ENCODE data around the gene CHCHD4. TPM values are rescaled to one million over a fixed set of nuclear protein-coding genes. Genes with fewer than 3 reads are reported as not detected.

CHCHD4 gene
- total RNA-seq, 2 experiments from 2014 or later = 27.6 to 30.2 TPM

GRCh38 chr3:14127516-14128161 is 3.0 kb upstream of the CHCHD4 start:
- POLR2A ChIA-PET = interaction anchor here (1.1 to 1.5 kb wide), 2 partner anchors 14 to 47 kb away, joined by 3 to 4 read pairs; no protein-coding TSS in a partner anchor
- ATAC-seq = no peak
- intact Hi-C loops (cut with micrococcal nuclease) = loop anchor here (5.0 kb wide), 1 partner anchor 230 kb away; no protein-coding TSS in a partner anchor
- CTCF ChIA-PET = no interaction called here
- Mint-ChIP-seq H3K27me3 (no peaks in the 10 kb centered on the region), H3K4me3 (no peak overlapping the region), H3K9me3 (no peaks in the 10 kb centered on the region), H3K27ac (no peak overlapping the region), H3K4me1 (ENCODE audit: low read depth) (peaks cover 37% of the 10 kb centered on the region), H3K36me3 (ENCODE audit: low read depth) (peaks cover 55% of the 10 kb centered on the region)
- TF ChIP-seq CTCF (IDR thresholded peaks at IDR 0.05) = no peak
- DNase-seq = no peak

DNA sequence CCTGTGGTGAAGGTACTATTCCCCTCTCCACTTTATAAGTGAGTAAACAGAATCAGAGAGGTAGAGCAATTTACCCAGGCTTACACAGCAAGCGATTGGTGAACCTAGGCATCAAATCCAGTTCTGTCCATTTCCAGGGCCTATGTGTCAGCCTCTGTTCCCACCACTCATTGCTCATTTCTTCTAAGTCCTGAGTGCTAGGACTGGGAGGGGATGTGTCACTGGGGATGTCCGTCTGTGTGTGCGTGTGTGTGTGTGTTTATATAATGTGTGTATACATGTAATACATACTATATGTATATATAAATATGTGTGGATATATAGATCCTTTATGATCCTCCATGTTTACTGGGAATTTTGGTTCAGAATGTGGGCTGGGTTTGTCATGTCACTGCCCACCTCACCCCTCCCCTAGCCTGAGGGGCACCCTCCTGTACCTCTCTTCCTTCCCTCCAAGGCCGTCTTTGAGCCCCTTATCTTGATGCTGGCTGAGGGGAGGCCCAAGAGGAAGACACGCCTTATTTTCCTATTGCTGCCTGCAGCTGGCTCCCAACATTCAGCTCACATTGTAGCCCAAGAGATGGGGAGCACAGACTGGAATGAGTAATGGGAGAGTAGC is 2.3 kb upstream of the CHCHD4 start:
- H3K4me3 Mint-ChIP-seq = peak overlapping the region; percentile 95
- no peak for ATAC-seq
- H3K27ac Mint-ChIP-seq = no peak overlapping the region
- intact Hi-C loops (cut with micrococcal nuclease) = loop anchor here (5.0 kb wide), 1 partner anchor 230 kb away; no protein-coding TSS in a partner anchor
- H3K4me1 Mint-ChIP-seq (ENCODE audit: low read depth) = peaks cover 42% of the 10 kb centered on the region
- no peaks in the 10 kb centered on the region for H3K9me3 Mint-ChIP-seq
- H3K27me3 Mint-ChIP-seq = no peaks in the 10 kb centered on the region
- no peak for DNase-seq
- peaks cover 57% of the 10 kb centered on the region for H3K36me3 Mint-ChIP-seq (ENCODE audit: low read depth)
- no peak for TF ChIP-seq CTCF (IDR thresholded peaks at IDR 0.05)
- ChIA-PET CTCF (interaction anchor here (0.6 to 2.7 kb wide), 3 partner anchors 16 to 895 kb away, joined by 3 to 12 read pairs (median 5); no protein-coding TSS in a partner anchor), POLR2A (interaction anchor here (1.0 to 3.9 kb wide), 4 partner anchors 11 to 231 kb away, joined by 3 to 21 read pairs (median 3); no protein-coding TSS in a partner anchor)

DNA sequence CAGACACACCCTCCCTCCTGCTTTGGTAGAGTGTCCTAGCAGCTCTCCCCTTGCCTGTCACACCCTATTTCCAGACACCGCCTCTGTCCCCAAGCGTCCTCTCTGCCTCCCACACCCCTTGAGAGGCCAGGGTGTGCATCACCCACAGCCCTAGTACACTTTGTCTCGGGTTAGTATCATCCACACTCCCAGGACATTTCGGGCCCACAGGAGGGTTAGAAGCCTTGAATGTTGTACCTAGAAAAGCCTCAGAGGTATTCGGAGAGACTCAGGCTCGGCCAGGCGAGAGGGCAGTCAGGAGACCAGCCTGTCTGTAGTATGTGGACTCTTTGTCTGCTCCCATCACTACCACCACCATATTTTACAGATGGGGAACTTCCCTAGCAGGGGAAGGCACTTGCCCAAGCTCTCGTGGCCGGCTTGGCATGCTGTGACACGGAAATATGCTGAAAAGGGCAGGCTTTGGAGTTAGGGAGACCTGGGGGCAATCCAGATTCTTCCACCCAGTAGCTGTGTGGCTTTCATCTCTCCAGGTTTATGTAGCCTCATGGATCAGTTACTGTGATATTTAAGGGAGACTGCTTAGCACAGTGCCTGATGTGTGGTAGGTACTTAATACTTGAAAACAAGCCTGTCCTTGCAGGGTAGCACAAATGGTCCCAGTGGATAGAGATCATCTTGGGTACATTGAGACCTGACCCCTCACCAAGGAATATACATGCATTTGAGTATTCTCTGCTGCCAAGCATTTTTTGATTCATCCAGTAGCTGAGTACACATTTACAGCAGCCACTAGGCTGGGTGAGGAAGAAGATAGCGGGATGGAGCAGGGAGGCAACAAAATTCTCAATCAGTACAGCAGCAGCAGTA is 1.6 kb upstream of the CHCHD4 start:
- no peak for TF ChIP-seq CTCF (IDR thresholded peaks at IDR 0.05)
- no peak for DNase-seq
- Mint-ChIP-seq H3K9me3 (no peaks in the 10 kb centered on the region), H3K27ac (peak overlapping the region; percentile 93), H3K4me1 (ENCODE audit: low read depth) (peaks cover 42% of the 10 kb centered on the region), H3K4me3 (peak overlapping the region; percentile 95), H3K27me3 (no peaks in the 10 kb centered on the region), H3K36me3 (ENCODE audit: low read depth) (peaks cover 57% of the 10 kb centered on the region)
- no peak for ATAC-seq
- intact Hi-C loops (cut with micrococcal nuclease) = loop anchor here (5.0 kb wide), 1 partner anchor 229 kb away; no protein-coding TSS in a partner anchor
- CTCF ChIA-PET = interaction anchor here (0.6 to 4.0 kb wide), 8 partner anchors 17 to 895 kb away, joined by 3 to 33 read pairs (median 4); no protein-coding TSS in a partner anchor
- POLR2A ChIA-PET = interaction anchor here (0.5 to 4.1 kb wide), 12 partner anchors 8 to 230 kb away, joined by 3 to 39 read pairs (median 5); partner anchors contain the start of genes LSM3 and XPC

GRCh38 chr3:14125193-14126016 is 735 bp upstream of the CHCHD4 start:
- ChIA-PET POLR2A (interaction anchor here (0.5 to 4.1 kb wide), 13 partner anchors 9 to 234 kb away, joined by 3 to 39 read pairs (median 4); partner anchors contain the start of genes LSM3 and XPC), CTCF (interaction anchor here (0.8 to 4.0 kb wide), 11 partner anchors 18 to 779 kb away, joined by 3 to 33 read pairs (median 5); partner anchors contain the start of genes LSM3 and XPC)
- ATAC-seq = peak; percentile 53
- H3K36me3 Mint-ChIP-seq (ENCODE audit: low read depth) = peaks cover 62% of the 10 kb centered on the region
- TF ChIP-seq CTCF (IDR thresholded peaks at IDR 0.05) = no peak
- peak; percentile 75 for DNase-seq
- no peaks in the 10 kb centered on the region for H3K9me3 Mint-ChIP-seq
- no peaks in the 10 kb centered on the region for H3K27me3 Mint-ChIP-seq
- H3K4me1 Mint-ChIP-seq (ENCODE audit: low read depth) = peaks cover 44% of the 10 kb centered on the region
- H3K27ac Mint-ChIP-seq = peak overlapping the region; percentile 93
- intact Hi-C loops (cut with micrococcal nuclease) = loop anchor here (2.0 to 5.0 kb wide), 3 partner anchors 19 to 228 kb away; partner anchors contain the start of genes LSM3 and XPC
- H3K4me3 Mint-ChIP-seq = peak overlapping the region; percentile 95

Measured in activated CD8-positive, alpha-beta T cell treated with anti-CD3 and anti-CD28 coated beads for 36 hours (primary cell).